Sigmoid colon (tissue), 7 donors: Measurements from ENCODE around the gene GLS. TPM values are rescaled to one million over a fixed set of nuclear protein-coding genes. Genes with fewer than 3 reads are reported as not detected.

Experiments used
- DNase-seq: peaks from one replicate; pipeline ENCODE4 v3.0.0-alpha.2; 2019
- H3K27ac ChIP-seq, 4 donors: fragments of 200-600 bp; sonication (generic); one replicate each; pipeline ENCODE4 v1.5.1; 2016 to 2019; ENCODE audit warnings: mild to moderate bottlenecking in 1 of 4
- H3K27me3 ChIP-seq, 3 donors: fragments of 200-600 bp; sonication (generic); one replicate each; pipeline ENCODE4 v1.5.1; 2019; ENCODE audit warnings: mild to moderate bottlenecking in 1 of 3
- H3K36me3 ChIP-seq, 4 donors: fragments of 200-600 bp; sonication (generic); one replicate each; pipeline ENCODE4 v1.5.1; 2016 to 2019
- H3K4me1 ChIP-seq, 4 donors: fragments of 200-600 bp; sonication (generic); one replicate each; pipeline ENCODE4 v1.5.1; 2017 to 2019
- H3K4me3 ChIP-seq, 4 donors: fragments of 200-600 bp; sonication (generic); one replicate each; pipeline ENCODE4 v1.5.1; 2017 to 2019; ENCODE audit warnings: mild to moderate bottlenecking in 2 of 4, moderate library complexity in 1 of 4
- H3K9me3 ChIP-seq, 4 donors: fragments of 200-600 bp in 3 of 4; sonication (generic) in 3 of 4; one replicate each; pipeline versions ENCODE4 v1.5.1 to v1.6.1; 2013 to 2019
- CTCF ChIP-seq, 4 experiments: fragments of 450-650 bp in 3 of 4; fragments of 200-600 bp in 1 of 4; IDR thresholded peaks; one replicate each; pipeline ENCODE4 v1.5.1; 2016 to 2019; ENCODE audit warnings: antibody characterized with exemption in 4 of 4, mild to moderate bottlenecking in 3 of 4, moderate library complexity in 2 of 4
- EP300 ChIP-seq, 4 donors: sonication (generic); formaldehyde crosslinking; IDR thresholded peaks; one replicate each; pipeline ENCODE4 v1.6.1; 2017; ENCODE audit warnings: antibody characterized with exemption in 4 of 4
- POLR2A ChIP-seq, 2 donors: fragments of 450-650 bp; IDR thresholded peaks; one replicate each; pipeline ENCODE4 v1.6.1; 2016; ENCODE audit warnings: antibody characterized with exemption in 2 of 2, mild to moderate bottlenecking in 2 of 2, moderate library complexity in 2 of 2
- POLR2AphosphoS5 ChIP-seq, 4 donors: sonication (generic); formaldehyde crosslinking; IDR thresholded peaks; one replicate each; pipeline ENCODE4 v1.6.1; 2017; ENCODE audit warnings: antibody characterized with exemption in 4 of 4
- WGBS, 2 donors: extraction: QIAGEN DNeasy Blood & Tissue Kit; methylation state at CpG; one replicate each; pipeline ENCODE4 v1.1.7; 2013; 5-methylcytosine and 5-hydroxymethylcytosine counted together
- intact Hi-C: fragments of 100-400 bp; cut with DNase I; formaldehyde crosslinking; loops from one replicate; pipeline ENCODE4 v1.15.1; 2023
- polyA plus RNA-seq, 3 donors: library from polyadenylated mRNA; stranded (reverse); fragments of 200-250 nt; gene quantifications; one replicate each; pipeline ENCODE4 v1.2.3, GENCODE V29; 2013
- total RNA-seq, 4 donors: library from RNA; depleted of rRNA; stranded (reverse); fragments of >200 nt; gene quantifications; one replicate each; pipeline ENCODE4 v1.1.0, GENCODE V29; 2016
- donor health status: healthy with polysubstance abuse.
- donor health status: Bipolar disorder and iron deficiency.
- donor health status: healthy.

The GLS gene
- total and polyA plus RNA-seq, 7 donors, result 15.0 to 139 (median 87.1) TPM

GRCh38 chr2:190974629-190975361, 94.2 kb downstream of the GLS start:
- DNase-seq, result no peak
- peaks cover 12 to 99% (median 77%) of the 10 kb centered on the region in 4 donors for H3K36me3 ChIP-seq
- intact Hi-C loops, result no loop called here

DNA sequence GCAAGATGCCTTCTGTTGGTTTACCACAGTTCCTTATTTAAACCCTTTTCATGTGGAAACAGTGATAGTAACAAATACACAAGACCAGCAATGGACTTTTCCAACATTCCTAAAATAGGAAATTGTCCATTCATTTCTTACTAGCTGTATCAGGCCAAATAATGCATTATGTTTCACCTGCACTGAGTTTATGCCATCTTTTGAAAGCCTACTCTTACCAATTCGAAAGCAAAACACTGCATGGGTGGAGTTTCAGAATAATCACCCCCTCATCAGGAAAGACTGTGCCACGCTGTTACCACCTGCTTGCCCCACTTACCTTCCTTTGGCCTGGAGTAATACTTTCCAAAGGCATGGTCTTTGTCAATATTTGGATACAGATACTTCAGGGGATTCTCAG, 95.9 kb downstream of the GLS start:
- no peak for DNase-seq
- no peaks in the 10 kb centered on the region for H3K4me1 ChIP-seq
- intact Hi-C loops, result no loop called here
- no peak overlapping the region for H3K4me3 ChIP-seq
- WGBS, 2 donors, result 87 to 94% methylated on average over 2 of the region's 2 CpGs
- H3K36me3 ChIP-seq, result peaks cover 12 to 99% (median 68%) of the 10 kb centered on the region in 4 donors
- TF ChIP-seq POLR2A (IDR thresholded peaks at IDR 0.05), result no peak
- no peak for TF ChIP-seq CTCF (IDR thresholded peaks at IDR 0.05)
- no peak for TF ChIP-seq EP300 (IDR thresholded peaks at IDR 0.05)
- TF ChIP-seq POLR2AphosphoS5 (IDR thresholded peaks at IDR 0.05), result no peak
- H3K27me3 ChIP-seq, result no peaks in the 10 kb centered on the region
- H3K27ac ChIP-seq, result no peak overlapping the region
- no peaks in the 10 kb centered on the region for H3K9me3 ChIP-seq

More at GRCh38 chr2:190974629-190975361, 94.2 kb downstream of the GLS start:
- no peak overlapping the region for H3K4me3 ChIP-seq
- 91 to 93% methylated on average over 12 of the region's 12 CpGs for WGBS, 2 donors
- no peaks in the 10 kb centered on the region for H3K9me3 ChIP-seq
- no peak overlapping the region for H3K27ac ChIP-seq
- H3K27me3 ChIP-seq, result no peaks in the 10 kb centered on the region
- TF ChIP-seq POLR2AphosphoS5 (IDR thresholded peaks at IDR 0.05), result no peak
- no peaks in the 10 kb centered on the region for H3K4me1 ChIP-seq

DNA sequence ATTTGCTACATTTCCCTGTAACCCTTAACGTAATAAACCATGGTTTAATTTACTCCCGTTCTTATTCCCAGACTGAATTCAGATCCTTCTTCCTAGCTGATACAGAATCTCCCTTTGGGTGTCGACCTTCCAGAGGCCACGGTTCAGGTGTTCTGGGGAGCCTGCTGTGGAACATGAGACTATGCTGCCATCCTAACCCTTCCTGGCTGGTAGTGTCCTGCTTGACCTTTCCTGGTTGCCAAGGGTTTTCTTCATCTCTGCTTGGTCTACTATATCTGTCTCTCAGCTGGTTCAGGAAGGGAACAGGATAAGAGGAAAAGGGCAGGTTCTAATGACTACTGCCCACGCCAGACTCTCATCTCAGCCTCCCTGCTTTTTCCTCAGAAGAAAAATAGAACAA, 96.9 kb downstream of the GLS start:
- no peaks in the 10 kb centered on the region for H3K4me1 ChIP-seq
- H3K27ac ChIP-seq, result no peak overlapping the region
- WGBS, 2 donors, result 92 to 95% methylated on average over 5 of the region's 5 CpGs
- intact Hi-C loops, result no loop called here
- no peak overlapping the region for H3K4me3 ChIP-seq
- TF ChIP-seq EP300 (IDR thresholded peaks at IDR 0.05), result no peak
- TF ChIP-seq POLR2A (IDR thresholded peaks at IDR 0.05), result no peak
- TF ChIP-seq POLR2AphosphoS5 (IDR thresholded peaks at IDR 0.05), result no peak
- TF ChIP-seq CTCF (IDR thresholded peaks at IDR 0.05), result no peak
- peaks cover 13 to 100% (median 66%) of the 10 kb centered on the region in 4 donors for H3K36me3 ChIP-seq
- no peaks in the 10 kb centered on the region for H3K9me3 ChIP-seq
- no peak for DNase-seq
- no peaks in the 10 kb centered on the region for H3K27me3 ChIP-seq

- no peak overlapping the region for H3K27ac ChIP-seq
- 94 to 96% methylated on average over 17 of the region's 17 CpGs for WGBS, 2 donors
- no peaks in the 10 kb centered on the region for H3K27me3 ChIP-seq
- intact Hi-C loops, result no loop called here
- no peak overlapping the region for H3K4me3 ChIP-seq
- TF ChIP-seq POLR2A (IDR thresholded peaks at IDR 0.05) (no peak), POLR2AphosphoS5 (IDR thresholded peaks at IDR 0.05) (no peak), CTCF (IDR thresholded peaks at IDR 0.05) (no peak), EP300 (IDR thresholded peaks at IDR 0.05) (no peak)
- H3K4me1 ChIP-seq, result no peaks in the 10 kb centered on the region
- DNase-seq, result no peak
- H3K9me3 ChIP-seq, result no peaks in the 10 kb centered on the region
- peaks cover 23 to 100% (median 70%) of the 10 kb centered on the region in 4 donors for H3K36me3 ChIP-seq
Measured at GRCh38 chr2:190978389-190979053, 97.9 kb downstream of the GLS start.

DNA sequence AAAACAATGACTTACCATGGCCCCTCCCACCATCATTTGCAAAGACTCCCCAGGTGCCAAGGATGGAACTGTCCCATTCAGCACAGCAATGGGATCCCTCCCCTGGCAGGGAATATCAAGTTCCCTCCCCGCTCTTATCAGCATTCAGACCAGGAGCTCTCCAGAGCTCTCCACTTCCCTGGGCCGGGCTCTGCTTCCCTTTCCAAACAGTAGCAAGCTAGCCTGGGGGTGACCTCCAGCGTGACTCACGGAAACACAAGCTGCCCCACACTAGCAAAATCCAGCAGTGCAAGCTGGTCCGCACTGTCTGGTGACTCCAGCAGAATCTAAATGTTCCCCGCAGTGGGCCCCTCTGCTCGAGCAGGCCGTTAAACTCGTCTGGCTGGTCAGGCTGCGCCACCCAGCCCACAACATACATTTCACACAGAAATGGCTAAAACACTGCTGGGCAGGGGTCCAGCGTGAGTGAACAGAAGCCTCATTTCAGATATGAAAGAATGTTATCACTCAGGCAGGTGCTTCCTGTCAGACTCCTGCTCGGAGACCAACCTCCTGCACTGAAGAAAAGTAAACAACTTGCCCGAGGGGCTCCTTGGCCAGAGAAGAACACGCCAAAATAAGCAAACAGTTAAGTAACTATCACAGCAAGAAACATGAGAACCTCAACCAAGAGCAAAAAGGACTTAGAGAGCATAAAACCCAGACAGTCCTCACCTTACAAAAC, 99.4 kb downstream of the GLS start:
- Histone ChIP-seq H3K4me1 (no peaks in the 10 kb centered on the region), H3K9me3 (no peaks in the 10 kb centered on the region), H3K27me3 (no peaks in the 10 kb centered on the region), H3K27ac (peak overlapping the region; percentile 10 to 45 (median 32)), H3K36me3 (peaks cover 31 to 100% (median 65%) of the 10 kb centered on the region in 4 donors), H3K4me3 (no peak overlapping the region)
- TF ChIP-seq POLR2A (IDR thresholded peaks at IDR 0.05) (no peak), EP300 (IDR thresholded peaks at IDR 0.05) (no peak), CTCF (IDR thresholded peaks at IDR 0.05) (no peak), POLR2AphosphoS5 (IDR thresholded peaks at IDR 0.05) (no peak)
- WGBS, 2 donors, result 13 to 27% methylated on average over 14 of the region's 14 CpGs
- intact Hi-C loops, result no loop called here
- peak; percentile 76 for DNase-seq
